ENCODE results near the gene UPK1B.

- no peak for TF ChIP-seq CTCF (conservative IDR thresholded peaks at IDR 0.05)
- no peak for TF ChIP-seq ZFX (IDR thresholded peaks at IDR 0.05)
Measured at GRCh38 chr3:119220970-119221667, 47.7 kb downstream of the UPK1B start.

Measured in C4-2B (cell line).